ENCODE results near the gene PXDN.

Gene PXDN

GRCh38 chr2:1645761-1646476 lies 98.4 kb downstream of the PXDN start:
- no peak for DNase-seq

GRCh38 chr2:1644427-1644826 lies 99.9 kb downstream of the PXDN start:
- no peak for DNase-seq

GRCh38 chr2:1642993-1643619 lies 101.2 kb downstream of the PXDN start:
- no peak for DNase-seq

GRCh38 chr2:1642066-1642861 lies 102.1 kb downstream of the PXDN start:
- DNase-seq, result no peak

- DNase-seq, result no peak
These were observed 102.8 kb downstream of the PXDN start for GRCh38 chr2:1641523-1641922.

GRCh38 chr2:1640301-1641135 lies 103.8 kb downstream of the PXDN start:
- DNase-seq, result no peak

- DNase-seq, result no peak
These were observed 105.0 kb downstream of the PXDN start for GRCh38 chr2:1639086-1639858.

GRCh38 chr2:1638281-1638860 lies 105.9 kb downstream of the PXDN start:
- no peak for DNase-seq

GRCh38 chr2:1636791-1637415 lies 107.4 kb downstream of the PXDN start:
- no peak for DNase-seq

GRCh38 chr2:1635823-1636222 lies 108.5 kb downstream of the PXDN start:
- DNase-seq, result no peak

GRCh38 chr2:1634681-1635341 lies 109.5 kb downstream of the PXDN start:
- no peak for DNase-seq

- DNase-seq, result no peak
These were observed 110.3 kb downstream of the PXDN start for GRCh38 chr2:1633936-1634587.

GRCh38 chr2:1633092-1633671 lies 111.1 kb downstream of the PXDN start:
- DNase-seq, result no peak

GRCh38 chr2:1632510-1632909 lies 111.8 kb downstream of the PXDN start:
- DNase-seq, result no peak

- no peak for DNase-seq
These were observed 112.3 kb downstream of the PXDN start for GRCh38 chr2:1632002-1632348.

- DNase-seq, result no peak
These were observed 112.9 kb downstream of the PXDN start for GRCh38 chr2:1631292-1632001.

- DNase-seq, result no peak
These were observed 115.4 kb downstream of the PXDN start for GRCh38 chr2:1628893-1629292.

- no peak for DNase-seq
These were observed 116.5 kb downstream of the PXDN start for GRCh38 chr2:1627628-1628381.
